Astrocyte of the cerebellum (primary cell): Measurements from ENCODE around the gene MGAT5.

Source experiments
- DNase-seq: peaks from one replicate; pipeline ENCODE4 v3.0.0-alpha.2; 2011; ENCODE audit warnings: low read depth
- H3K4me3 ChIP-seq: 2 replicates; pipeline ENCODE4 v1.5.1; 2011; ENCODE audit warnings: mild to moderate bottlenecking, low read depth, low read length, moderate library complexity
- CTCF ChIP-seq: IDR thresholded peaks from 2 replicates; pipeline ENCODE4 v1.5.1; 2012; ENCODE audit warnings: low read length, low read depth, moderate library complexity, mild to moderate bottlenecking; ENCODE audit errors: missing control alignments
- in situ Hi-C: cut with HindIII; loops from 2 replicates; pipeline ENCODE4 v1.10.0; 2017; ENCODE audit warnings: low sequenced_read_pairs

Gene MGAT5

GRCh38 chr2:134269972-134270735, 16.3 kb downstream of the MGAT5 start:
- in situ Hi-C loops: no loop called here
- no peak for DNase-seq
- TF ChIP-seq CTCF: no peak
- no peak overlapping the region for H3K4me3 ChIP-seq

GRCh38 chr2:134271758-134272157, 17.9 kb downstream of the MGAT5 start:
- TF ChIP-seq CTCF: no peak
- no peak for DNase-seq
- in situ Hi-C loops: no loop called here
- no peak overlapping the region for H3K4me3 ChIP-seq

- in situ Hi-C loops: no loop called here
- no peak for TF ChIP-seq CTCF
- no peak for DNase-seq
- H3K4me3 ChIP-seq: no peak overlapping the region
Measured at GRCh38 chr2:134272806-134273205, 18.9 kb downstream of the MGAT5 start.

GRCh38 chr2:134273256-134273983, 19.5 kb downstream of the MGAT5 start:
- in situ Hi-C loops: no loop called here
- H3K4me3 ChIP-seq: no peak overlapping the region
- TF ChIP-seq CTCF: no peak
- no peak for DNase-seq

- TF ChIP-seq CTCF: no peak
- in situ Hi-C loops: no loop called here
- no peak for DNase-seq
- H3K4me3 ChIP-seq: no peak overlapping the region
Measured at GRCh38 chr2:134274121-134274520, 20.2 kb downstream of the MGAT5 start.

- DNase-seq: no peak
- no peak overlapping the region for H3K4me3 ChIP-seq
- TF ChIP-seq CTCF: no peak
Measured at GRCh38 chr2:134275058-134275862, 21.4 kb downstream of the MGAT5 start.

More at GRCh38 chr2:134275058-134275862, 21.4 kb downstream of the MGAT5 start:
- in situ Hi-C loops: no loop called here
